Iris pigment epithelial cell (primary cell): ENCODE results near the gene GET4.
"Not testable (repeated sequence)": the region's sequence is repeated elsewhere in the genome, so short reads cannot be mapped to it uniquely, and the experiment has no call there.

Experiments
- DNase-seq: peaks from one replicate; pipeline ENCODE4 v3.0.0-alpha.2; 2011; ENCODE audit warnings: low read depth

GET4 gene

DNA sequence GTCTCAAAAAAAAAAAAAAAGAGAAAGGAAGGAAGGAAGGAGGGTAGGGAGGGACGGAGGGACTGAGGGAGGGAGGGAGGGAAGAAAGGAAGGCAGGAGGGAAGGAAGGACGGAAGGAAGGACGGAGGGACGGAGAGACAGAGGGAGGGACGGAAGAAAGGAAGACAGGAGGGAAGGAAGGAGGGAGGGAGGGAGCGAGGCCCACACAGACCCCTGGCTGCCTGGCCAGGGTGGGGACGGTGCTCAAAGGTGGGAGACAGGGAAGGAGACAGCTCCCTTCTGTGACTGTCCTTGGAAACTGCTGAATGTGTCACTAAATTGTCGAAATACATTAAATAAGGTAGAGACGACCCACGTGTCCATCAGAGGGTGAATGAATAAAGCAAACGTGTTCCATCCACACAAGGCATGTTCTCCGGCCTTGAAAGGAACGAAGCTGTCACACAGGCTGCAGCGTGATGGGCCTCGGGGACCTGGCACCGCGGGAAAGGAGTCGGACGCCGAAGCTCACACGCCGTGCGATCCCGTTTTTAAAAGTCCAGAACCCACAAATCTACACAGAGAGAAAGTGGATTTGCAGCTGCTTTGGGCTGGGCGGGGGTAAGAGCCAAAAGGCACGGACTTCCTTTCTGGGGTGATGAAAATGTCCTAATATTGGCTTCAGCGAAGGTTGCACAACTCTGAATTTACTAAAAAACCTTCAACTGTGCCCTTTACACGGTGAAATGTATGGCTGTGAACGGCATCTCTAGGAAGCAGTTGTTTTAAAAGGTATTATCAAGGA is 54.8 kb downstream of the GET4 start:
- DNase-seq = no peak

DNA sequence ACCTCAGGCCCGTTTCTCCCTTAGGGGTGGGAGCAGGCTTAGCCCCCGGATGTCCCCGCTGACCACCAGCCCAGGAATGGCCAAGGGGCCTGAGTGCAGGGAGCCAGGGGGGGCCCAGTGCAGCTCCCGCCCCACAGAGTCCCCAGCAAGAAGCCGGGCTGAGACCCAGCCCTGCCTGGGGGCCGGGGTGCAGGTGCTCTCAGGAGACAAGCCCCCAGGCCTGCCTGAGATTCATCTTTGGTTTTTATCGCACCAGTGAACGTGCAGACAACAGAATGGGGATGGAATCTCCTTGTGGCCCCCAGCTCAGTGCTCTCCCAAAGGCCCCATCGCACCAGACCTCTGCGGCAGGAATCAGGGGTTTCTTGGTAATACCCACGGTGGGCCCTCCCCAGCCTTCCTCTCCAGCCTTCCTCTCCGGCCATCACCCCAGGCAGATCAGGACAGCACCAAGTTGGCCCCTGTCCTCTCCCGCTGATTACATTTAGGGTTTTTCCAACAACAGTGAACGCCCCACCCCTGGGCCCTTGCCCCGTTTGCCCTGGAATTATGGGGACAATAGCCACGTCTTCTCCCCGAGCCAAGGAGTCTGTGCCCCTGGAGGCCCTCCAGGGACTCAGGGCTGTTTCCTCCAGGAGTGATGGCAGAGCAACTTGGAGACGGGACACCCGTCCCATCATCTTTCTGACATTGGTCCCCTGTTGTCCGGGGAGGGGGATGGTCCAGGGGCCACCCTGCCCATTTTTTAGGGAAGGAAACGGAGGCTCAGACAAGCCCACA is 55.7 kb downstream of the GET4 start:
- no peak for DNase-seq

DNA sequence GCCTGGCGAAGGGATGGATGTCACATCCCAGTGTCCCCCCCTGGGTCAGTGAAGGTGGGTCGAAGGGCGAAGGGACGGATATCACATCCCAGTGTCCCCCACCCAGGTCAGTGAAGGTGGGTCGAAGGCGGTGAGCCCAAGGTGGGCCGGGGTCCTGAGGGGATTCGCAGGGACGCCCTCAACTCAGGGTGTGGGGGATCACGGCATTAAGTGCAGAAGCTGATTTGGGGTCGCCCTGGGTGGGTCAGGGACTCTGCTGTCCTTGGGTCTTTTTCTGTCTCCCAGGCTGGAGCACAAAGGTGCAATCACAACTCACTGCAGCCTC is 56.3 kb downstream of the GET4 start:
- DNase-seq = no peak

DNA sequence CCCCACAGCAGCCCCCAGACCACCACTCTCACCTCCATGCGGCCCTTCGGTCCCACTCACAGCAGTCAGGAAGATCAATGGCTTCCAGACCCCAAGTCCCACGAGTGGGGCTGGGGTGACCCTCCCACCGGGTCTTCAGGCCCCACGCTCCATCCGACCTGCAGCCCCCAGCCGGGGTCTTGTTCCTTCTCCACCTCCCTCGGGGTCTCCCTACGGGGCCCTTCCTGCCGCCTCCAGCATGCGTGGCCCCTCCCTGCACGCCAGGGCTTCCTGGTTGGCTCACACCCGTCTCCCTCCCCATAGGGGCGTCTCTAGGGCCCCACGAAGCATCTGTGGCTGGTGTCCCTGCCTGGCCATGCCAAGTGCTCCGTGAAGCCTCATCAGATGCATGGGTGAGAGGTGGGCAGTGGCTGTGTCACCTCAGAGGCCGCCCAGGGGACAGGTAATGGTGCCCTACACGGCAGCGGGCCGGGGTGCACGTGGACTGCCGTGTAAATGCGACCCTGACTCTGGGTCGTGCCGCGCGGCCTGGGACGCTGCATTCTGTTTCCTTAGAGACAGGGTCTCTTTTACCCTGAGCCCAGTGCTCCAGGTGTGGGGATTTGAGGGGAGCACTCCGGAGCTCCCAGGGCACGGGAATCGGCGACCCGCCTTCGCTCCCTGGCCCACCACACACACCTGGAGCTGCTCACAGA is 58.3 kb downstream of the GET4 start:
- no peak for DNase-seq

DNA sequence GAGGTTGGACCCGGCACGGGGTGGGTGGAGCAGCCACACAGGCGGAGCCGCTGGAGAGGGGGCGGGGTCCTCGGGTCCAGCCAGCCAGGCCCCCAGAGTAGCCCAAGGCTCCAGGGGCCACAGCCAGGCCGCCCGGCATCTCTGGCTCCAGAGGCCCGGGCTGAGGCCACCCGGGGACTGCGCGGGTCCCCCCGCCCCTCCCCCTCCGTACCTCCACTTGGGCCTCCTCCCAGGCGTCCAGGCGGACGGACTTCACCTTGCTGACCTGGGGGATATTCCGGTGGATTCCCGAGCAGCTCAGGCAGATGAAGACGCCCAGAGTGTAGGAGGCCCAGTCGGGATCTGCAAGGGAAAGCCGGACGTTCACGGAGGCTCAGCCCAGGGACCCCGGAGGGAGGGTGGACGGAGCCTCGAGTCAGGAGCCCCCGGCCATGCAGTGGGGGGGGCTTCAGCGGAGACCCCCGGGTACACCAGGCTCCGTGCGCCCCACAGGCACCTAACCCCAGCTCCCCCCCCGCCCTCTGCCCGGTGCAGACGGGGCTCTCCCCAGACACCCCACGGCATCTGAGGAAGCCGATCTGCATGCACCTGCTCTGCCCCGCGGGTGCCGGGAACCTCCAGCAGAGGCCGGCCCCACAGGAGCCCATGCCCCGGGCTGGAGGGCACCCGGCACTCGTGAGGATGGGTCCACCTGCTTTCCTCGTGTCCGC is 59.0 kb downstream of the GET4 start:
- DNase-seq = no peak

DNA sequence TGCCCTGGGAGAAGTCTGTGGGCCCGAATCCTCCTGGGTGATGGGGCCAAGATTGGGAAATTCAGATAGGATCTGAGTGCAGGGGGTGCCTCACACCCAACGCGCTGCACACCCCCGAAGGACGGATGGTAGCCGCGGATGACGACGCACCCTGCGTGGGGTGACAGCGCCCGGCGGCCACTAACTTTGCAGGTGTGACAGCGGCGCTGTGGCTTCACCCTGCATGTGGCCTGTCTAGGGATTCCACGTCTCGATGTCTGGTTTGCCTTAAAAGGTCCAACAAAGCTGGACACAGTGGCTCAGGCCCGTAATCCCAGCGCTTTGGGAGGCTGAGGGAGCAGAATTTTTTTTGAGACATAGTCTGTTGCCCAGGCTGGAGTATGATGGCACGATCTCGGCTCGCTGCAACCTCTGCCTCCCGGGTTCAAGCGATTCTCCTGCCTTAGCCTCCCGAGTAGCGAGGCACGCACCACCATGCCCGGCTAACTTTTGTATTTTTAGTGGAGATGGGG is 59.6 kb downstream of the GET4 start:
- no peak for DNase-seq

DNA sequence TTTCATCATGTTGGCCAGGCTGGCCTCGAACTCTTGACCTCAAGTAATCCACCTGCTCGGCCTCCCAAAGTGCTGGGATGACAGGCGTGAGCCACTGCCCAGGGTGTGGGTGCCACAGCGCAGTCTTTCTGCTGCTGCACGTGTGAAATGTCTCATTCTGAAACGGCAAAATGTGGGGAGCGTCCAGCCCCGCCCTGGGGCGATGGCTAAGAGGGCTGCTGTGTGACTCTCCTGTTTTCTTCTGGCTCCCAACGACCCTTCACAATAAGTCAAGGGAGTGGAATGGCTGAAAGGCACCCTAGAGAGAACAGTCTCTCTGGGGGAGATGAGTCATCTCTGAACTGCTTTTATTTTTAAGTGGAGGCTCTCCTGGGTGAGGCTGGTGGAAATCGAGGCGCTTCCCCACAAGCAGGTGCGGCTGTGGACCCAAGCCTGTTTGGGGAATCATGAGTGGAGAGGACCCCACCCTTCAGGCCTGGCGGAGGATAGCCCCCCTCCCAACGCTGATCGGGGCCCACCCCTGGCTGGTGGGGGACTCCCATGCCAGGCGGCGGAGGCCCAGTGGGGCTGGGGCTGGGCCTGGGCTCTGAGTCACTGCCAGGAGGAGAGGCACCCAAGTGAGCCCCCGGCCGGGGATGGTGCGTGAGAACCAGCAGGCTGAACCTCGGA is 60.2 kb downstream of the GET4 start:
- DNase-seq = peak; percentile 43

DNA sequence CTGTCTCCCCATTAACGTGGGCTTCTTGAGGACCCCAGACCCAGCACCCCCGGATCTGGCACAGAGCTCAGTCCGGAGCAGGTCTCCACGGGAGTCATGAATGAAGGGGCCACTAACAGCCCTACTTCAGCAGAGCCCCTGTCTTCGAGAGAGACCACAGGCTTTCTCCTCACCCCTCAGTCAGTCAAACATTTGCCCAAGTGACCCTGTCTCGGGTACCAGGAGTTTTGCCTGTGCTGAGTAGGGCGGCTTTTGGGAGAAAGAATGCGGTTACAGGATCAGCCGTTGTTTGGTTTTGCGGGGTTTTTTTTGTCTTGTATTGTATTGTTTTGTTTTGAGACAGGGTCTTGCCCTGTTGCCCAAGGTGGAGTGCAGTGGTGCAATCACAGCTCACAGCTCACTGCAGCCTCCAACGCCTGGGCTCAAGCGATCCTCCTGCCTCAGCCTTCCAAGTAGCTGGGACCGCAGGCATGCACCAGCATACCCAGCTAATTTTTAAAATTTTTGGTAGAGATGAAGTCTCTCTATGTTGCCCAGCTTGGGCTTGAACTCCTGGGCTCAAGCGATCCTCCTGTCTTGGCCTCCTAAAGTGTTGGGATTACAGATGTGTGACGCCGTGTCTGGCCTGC is 61.6 kb downstream of the GET4 start:
- DNase-seq = no peak

DNA sequence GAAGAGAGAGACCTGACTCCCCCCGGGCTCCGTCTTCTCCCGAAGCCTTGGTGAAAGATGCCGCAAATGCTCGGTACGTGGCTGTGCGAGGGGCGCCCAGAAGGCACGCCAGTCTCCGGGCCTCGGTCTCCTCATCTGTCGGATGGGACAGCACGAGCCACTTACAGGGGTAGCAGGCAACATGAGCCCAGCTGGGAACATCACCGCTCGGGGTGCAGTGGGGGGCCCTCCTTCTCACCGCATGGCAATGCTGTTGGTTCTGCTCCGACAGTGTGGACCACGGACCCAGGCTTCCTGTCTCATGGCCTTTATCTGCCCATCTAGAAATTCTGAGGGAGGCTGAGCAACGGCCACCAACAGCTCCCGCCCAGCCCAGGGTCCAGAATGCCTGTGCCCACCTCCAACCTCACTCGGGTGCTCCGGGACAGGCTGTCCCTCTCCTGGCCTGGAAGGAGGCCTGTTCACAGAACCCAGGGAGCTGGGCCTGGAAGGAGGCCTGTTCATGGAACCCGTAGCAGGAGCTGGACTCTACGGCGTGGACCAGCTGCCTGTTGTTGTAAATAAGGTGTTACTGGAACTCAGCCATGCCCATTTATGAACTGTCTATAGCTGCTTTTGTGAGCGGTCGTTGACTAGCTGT is 62.3 kb downstream of the GET4 start:
- no peak for DNase-seq

DNA sequence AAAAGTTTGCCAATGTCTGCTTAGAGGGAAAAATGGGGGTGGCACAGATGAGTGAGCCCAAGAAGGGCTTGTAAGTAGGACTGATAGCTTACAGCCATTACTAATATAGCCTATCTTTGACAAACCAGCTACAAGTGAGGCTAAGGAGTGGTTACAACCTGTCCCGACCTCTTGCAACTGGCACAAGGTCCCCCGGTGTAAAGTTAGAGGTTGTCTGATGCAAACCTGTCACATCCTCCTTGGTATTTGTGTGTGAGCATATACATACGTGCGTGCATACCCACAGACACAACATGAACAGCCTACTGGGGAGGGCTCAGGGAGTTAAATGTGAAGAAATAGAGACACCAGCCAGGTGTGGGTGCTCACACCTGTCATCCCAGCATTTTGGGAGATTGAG is 63.5 kb downstream of the GET4 start:
- no peak for DNase-seq

DNA sequence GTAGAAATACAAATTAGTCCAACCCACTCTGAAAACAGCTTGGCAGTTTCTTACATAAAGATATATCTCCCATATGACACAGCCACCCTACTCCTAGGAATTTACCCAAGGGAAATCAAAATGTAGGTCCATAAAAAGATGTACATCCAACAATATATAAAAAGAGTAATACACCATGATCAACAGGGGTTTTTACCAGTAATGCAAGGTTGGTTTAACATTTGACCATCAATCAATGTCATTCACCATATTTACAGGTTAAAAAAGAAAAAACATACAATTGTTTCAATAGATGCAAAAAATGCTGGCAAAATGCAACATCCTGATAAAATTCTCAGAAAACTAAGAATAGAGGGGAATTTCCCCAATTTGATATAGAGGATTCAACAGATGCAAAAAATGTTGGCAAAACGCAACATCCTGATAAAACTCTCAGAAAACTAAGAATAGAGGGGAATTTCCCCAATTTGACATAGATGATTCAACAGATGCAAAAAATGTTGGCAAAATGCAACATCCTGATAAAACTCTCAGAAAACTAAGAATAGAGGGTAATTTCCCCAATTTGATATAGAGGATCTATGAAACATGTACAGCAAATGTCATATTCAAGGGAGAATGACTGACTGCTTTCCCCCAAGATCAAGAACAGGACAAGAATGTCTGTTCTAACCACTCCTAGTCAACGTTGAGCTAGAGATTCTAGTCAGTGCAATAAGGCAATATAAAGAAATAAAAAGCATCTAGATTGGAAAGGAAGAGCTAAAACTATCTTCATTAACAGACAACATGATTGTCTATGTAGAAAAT is 64.5 kb downstream of the GET4 start:
- DNase-seq = no peak

DNA sequence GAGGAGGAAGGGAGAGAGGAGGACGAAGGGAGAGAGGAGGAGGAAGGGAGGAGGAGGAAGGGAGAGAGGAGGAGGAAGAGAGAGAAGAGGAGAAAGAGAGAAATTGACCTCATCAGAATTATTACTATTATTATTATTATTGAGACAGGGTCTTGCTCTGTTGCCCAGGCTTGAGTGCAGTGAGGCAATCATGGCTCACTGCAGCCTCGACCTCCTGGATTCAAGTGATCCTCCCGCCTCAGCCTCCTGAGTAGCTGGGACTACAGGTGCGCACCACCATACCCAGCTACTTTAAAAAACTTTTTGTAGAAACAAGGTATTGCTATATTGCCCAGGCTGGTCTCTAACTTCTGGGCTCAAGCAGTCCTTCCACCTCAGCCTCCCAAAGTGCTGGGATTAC is 67.4 kb downstream of the GET4 start:
- not testable (repeated sequence) for DNase-seq

DNA sequence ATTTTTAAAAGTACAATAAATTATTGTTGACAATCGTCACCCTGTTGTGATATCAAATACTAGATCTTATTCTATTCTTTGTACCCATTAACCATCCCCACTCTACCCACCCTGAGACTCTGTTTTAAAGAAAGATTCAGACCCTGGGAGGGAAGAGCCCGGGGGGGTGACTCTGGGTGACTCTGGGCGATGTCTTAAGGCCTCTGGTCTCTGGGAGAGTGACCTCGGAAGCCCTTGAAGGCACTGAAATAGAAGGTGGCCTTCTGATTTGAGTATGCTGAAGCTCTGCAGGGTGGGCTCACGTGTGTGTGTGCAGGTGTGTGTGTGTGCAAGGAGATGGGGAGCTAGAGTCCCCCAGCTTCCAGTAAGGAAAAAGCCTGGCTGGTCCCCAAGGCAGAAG is 68.4 kb downstream of the GET4 start:
- DNase-seq = no peak

DNA sequence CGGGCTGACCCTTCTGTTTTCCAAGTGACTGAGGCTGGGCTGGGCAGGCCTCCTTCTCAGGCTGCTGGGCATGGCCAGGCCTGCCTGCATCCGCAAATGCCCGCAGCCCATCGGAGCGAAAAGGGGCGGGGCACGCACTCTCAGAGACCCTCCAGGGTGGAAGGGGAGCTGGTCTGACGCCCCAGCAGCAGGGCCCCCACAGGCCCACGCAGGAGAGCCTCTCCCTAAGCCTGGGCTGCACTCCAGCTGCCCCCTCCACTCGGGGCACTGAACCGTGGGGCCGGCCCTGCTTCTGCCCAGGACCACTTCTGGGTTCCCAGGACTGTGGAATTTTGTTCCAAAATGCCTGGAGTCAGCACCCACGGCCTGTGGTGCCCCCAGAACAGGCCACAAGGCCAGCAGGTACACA is 68.8 kb downstream of the GET4 start:
- no peak for DNase-seq

DNA sequence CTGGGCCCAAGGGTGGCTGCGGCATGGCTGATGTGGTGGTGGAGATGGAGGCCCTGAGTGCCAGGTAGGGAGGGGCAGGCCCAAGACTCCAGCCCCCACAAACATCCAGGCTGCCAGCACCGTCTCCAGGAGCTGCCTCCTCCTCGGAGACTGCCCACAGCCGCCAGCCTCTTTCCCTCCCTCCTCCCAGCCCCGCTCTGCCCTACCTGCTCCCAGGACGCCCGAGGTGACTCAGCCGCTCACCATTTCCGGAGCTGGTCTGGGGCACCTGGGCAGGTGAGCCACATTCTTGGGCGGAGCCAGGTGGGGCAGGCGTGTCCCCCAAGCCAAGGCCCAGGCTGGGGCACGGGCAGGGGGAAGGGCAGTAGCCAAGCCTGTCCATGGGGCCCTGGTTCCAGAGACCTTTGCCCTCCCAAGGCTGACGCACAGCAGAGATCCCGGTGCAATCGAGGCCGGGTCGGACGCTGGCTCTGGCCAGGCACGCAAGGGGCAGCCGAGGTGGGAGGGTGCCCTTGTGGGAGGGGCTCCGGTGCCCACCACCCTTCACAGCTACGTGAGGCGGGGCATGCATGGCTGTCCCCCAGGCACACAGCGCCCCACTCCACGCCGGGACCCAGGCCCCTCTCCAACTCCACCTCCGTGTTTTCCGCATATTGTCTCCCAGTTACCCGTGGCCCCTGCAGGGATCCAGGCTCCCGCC is 69.4 kb downstream of the GET4 start:
- no peak for DNase-seq
